ENCODE data around the gene LARP1.

- TF ChIP-seq CTCF (IDR thresholded peaks at IDR 0.05): no peak
- TF ChIP-seq POLR2A (IDR thresholded peaks at IDR 0.05): no peak
Observed at GRCh38 chr5:154734370-154735248, 20.6 kb upstream of the LARP1 start.

Measured in right lobe of liver (tissue), 4 donors.